Activated CD4-positive, alpha-beta T cell treated with anti-CD3 and anti-CD28 coated beads for 48 hours (primary cell): ENCODE data around the gene CYBA.
"Not testable (repeated sequence)": the region's sequence is repeated elsewhere in the genome, so short reads cannot be mapped to it uniquely, and the experiment has no call there.

ENCODE experiments used
- DNase-seq: peaks from one replicate; pipeline ENCODE4 v3.0.0-alpha.2; 2020

The CYBA gene

GRCh38 chr16:88609426-88609825, 41.4 kb downstream of the CYBA start:
- DNase-seq = not testable (repeated sequence)

GRCh38 chr16:88608076-88608475, 42.8 kb downstream of the CYBA start:
- DNase-seq = no peak

- no peak for DNase-seq
These were observed 44.6 kb downstream of the CYBA start for GRCh38 chr16:88606148-88606757.

- no peak for DNase-seq
These were observed 45.4 kb downstream of the CYBA start for GRCh38 chr16:88605186-88606147.

GRCh38 chr16:88602091-88602490, 48.8 kb downstream of the CYBA start:
- no peak for DNase-seq

GRCh38 chr16:88601313-88602036, 49.4 kb downstream of the CYBA start:
- no peak for DNase-seq

- DNase-seq = no peak
These were observed 50.3 kb downstream of the CYBA start for GRCh38 chr16:88600539-88600896.

- no peak for DNase-seq
These were observed 50.9 kb downstream of the CYBA start for GRCh38 chr16:88599825-88600538.

GRCh38 chr16:88599092-88599733, 51.6 kb downstream of the CYBA start:
- no peak for DNase-seq

- DNase-seq = no peak
These were observed 52.9 kb downstream of the CYBA start for GRCh38 chr16:88597856-88598491.

GRCh38 chr16:88596483-88596882, 54.4 kb downstream of the CYBA start:
- no peak for DNase-seq

- no peak for DNase-seq
These were observed 54.9 kb downstream of the CYBA start for GRCh38 chr16:88595921-88596320.

GRCh38 chr16:88595101-88595500, 55.8 kb downstream of the CYBA start:
- no peak for DNase-seq

- no peak for DNase-seq
These were observed 56.9 kb downstream of the CYBA start for GRCh38 chr16:88593910-88594309.

- no peak for DNase-seq
These were observed 57.4 kb downstream of the CYBA start for GRCh38 chr16:88593489-88593888.
